IMR-90 (cell line): Measurements from ENCODE around the gene STATH.
"Not testable (repeated sequence)": the region's sequence is repeated elsewhere in the genome, so short reads cannot be mapped to it uniquely, and the experiment has no call there.

Source experiments
- BHLHE40 ChIP-seq: fragments of 150-350 bp; IDR thresholded peaks from 2 replicates; pipeline ENCODE4 v1.6.1; 2016; ENCODE audit warnings: mild to moderate bottlenecking, low read depth, low read length
- CHD1 ChIP-seq: IDR thresholded peaks from 2 replicates; pipeline ENCODE4 v1.6.1; 2012; ENCODE audit warnings: low read depth, low read length, improper control_type of control experiment
- FOS ChIP-seq: fragments of 150-350 bp; IDR thresholded peaks from 2 replicates; pipeline ENCODE4 v1.6.1; 2016; ENCODE audit warnings: low read depth, low read length
- MAZ ChIP-seq: IDR thresholded peaks from 2 replicates; pipeline ENCODE4 v1.6.1; 2012; ENCODE audit warnings: low read depth, mild to moderate bottlenecking, low read length, improper control_type of control experiment, moderate library complexity, borderline replicate concordance
- POLR2A ChIP-seq: IDR thresholded peaks from 2 replicates; pipeline ENCODE4 v1.6.1; 2012; ENCODE audit warnings: mild to moderate bottlenecking, low read depth, low read length
- RAD21 ChIP-seq: IDR thresholded peaks from 2 replicates; pipeline ENCODE4 v1.6.1; 2012; ENCODE audit warnings: low read length, improper control_type of control experiment
- TF ChIP-seq, protein P1 (sequence below): conservative IDR thresholded peaks from 2 replicates; pipeline ENCODE4 v1.5.1; 2012; ENCODE audit warnings: mild to moderate bottlenecking, low read depth, low read length, improper control_type of control experiment
- TF ChIP-seq, protein P2 (sequence below): fragments of 150-350 bp; IDR thresholded peaks from 2 replicates; pipeline ENCODE4 v1.6.1; 2017; ENCODE audit warnings: mild to moderate bottlenecking, antibody characterized with exemption, low read length, low read depth

DNA sequence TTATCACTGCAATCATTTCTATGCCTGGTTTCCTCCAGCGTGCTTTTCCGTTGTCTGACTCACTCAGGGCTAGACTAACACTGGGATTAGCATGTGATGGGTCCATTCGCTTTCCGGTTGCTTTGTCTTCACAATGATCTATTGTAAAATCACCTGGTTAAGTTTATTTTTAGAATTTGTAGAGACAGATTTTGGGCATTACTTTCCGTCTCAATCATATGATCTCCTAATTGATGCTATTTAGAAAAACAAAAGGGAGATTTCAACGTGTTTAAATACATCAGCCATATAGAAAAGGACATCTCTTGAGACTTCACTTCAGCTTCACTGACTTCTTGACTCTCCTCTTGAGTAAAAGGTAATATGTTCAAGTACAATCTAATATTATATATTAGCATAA lies 54.4 kb downstream of the STATH start, which contains the start of gene HTN1:
- TF ChIP-seq POLR2A, RAD21, BHLHE40, CHD1, MAZ, FOS: not testable (repeated sequence)
- TF ChIP-seq, protein P1, sequence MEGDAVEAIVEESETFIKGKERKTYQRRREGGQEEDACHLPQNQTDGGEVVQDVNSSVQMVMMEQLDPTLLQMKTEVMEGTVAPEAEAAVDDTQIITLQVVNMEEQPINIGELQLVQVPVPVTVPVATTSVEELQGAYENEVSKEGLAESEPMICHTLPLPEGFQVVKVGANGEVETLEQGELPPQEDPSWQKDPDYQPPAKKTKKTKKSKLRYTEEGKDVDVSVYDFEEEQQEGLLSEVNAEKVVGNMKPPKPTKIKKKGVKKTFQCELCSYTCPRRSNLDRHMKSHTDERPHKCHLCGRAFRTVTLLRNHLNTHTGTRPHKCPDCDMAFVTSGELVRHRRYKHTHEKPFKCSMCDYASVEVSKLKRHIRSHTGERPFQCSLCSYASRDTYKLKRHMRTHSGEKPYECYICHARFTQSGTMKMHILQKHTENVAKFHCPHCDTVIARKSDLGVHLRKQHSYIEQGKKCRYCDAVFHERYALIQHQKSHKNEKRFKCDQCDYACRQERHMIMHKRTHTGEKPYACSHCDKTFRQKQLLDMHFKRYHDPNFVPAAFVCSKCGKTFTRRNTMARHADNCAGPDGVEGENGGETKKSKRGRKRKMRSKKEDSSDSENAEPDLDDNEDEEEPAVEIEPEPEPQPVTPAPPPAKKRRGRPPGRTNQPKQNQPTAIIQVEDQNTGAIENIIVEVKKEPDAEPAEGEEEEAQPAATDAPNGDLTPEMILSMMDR = not testable (repeated sequence)
- TF ChIP-seq, protein P2, sequence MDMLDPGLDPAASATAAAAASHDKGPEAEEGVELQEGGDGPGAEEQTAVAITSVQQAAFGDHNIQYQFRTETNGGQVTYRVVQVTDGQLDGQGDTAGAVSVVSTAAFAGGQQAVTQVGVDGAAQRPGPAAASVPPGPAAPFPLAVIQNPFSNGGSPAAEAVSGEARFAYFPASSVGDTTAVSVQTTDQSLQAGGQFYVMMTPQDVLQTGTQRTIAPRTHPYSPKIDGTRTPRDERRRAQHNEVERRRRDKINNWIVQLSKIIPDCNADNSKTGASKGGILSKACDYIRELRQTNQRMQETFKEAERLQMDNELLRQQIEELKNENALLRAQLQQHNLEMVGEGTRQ = not testable (repeated sequence)
